Gastrocnemius medialis (tissue), 4 donors: Measurements from ENCODE around the gene SUCLA2.

Experiments used
- POLR2A ChIP-seq, 2 donors: fragments of 450-650 bp; IDR thresholded peaks; one replicate each; pipeline ENCODE4 v1.6.1; 2017; ENCODE audit warnings: antibody characterized with exemption in 2 of 2, mild to moderate bottlenecking in 2 of 2, moderate library complexity in 2 of 2
- TF ChIP-seq, protein P1 (sequence below), 5 experiments: fragments of 450-650 bp in 3 of 5; fragments of 200-600 bp in 2 of 5; sonication (generic) in 2 of 5; IDR thresholded peaks in 4 of 5; conservative IDR thresholded peaks in 1 of 5; 1 replicate in 4 of 5; 2 replicates in 1 of 5; pipeline ENCODE4 v1.5.1; 2016 to 2019; ENCODE audit warnings: antibody characterized with exemption in 5 of 5, mild to moderate bottlenecking in 3 of 5, moderate library complexity in 3 of 5

DNA sequence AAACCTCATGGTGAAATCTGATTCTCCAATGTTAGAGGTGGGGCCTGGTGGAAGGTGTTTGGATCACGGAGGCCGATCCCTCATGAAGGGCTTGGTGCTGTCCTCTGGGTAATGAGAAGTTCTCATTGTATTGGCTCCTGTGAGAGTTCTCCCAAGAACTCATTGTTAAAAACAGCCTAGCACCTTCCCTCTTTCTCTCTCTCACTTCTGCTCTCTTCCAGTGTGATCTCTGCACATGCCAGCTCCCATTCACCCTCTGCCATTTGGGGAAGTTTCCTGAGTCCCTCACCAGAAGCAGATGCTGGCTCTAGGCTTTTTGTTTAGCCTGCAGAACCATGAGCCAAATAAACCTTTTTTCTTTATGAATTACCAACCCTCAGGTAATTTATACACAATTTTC is 3.1 kb upstream of the SUCLA2 start:
- TF ChIP-seq, protein P1, sequence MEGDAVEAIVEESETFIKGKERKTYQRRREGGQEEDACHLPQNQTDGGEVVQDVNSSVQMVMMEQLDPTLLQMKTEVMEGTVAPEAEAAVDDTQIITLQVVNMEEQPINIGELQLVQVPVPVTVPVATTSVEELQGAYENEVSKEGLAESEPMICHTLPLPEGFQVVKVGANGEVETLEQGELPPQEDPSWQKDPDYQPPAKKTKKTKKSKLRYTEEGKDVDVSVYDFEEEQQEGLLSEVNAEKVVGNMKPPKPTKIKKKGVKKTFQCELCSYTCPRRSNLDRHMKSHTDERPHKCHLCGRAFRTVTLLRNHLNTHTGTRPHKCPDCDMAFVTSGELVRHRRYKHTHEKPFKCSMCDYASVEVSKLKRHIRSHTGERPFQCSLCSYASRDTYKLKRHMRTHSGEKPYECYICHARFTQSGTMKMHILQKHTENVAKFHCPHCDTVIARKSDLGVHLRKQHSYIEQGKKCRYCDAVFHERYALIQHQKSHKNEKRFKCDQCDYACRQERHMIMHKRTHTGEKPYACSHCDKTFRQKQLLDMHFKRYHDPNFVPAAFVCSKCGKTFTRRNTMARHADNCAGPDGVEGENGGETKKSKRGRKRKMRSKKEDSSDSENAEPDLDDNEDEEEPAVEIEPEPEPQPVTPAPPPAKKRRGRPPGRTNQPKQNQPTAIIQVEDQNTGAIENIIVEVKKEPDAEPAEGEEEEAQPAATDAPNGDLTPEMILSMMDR (IDR thresholded peaks at IDR 0.05 in 4 of 5, conservative IDR thresholded peaks at IDR 0.05 in 1 of 5), result no peak
- no peak for TF ChIP-seq POLR2A (IDR thresholded peaks at IDR 0.05)
